A549 (cell line): ENCODE results near the gene DECR2.

Experiments
- CHD4 ChIP-seq: fragments of 200-600 bp; sonication (generic); IDR thresholded peaks from 2 replicates; pipeline ENCODE4 v1.6.1; 2016; ENCODE audit warnings: antibody characterized with exemption, mild to moderate bottlenecking, borderline replicate concordance
- ESRRA ChIP-seq: fragments of 150-350 bp; IDR thresholded peaks from 2 replicates; pipeline ENCODE4 v1.6.1; 2014; ENCODE audit warnings: mild to moderate bottlenecking, low read length, borderline replicate concordance
- JUNB ChIP-seq: fragments of >200 bp; sonication (Bioruptor Twin); formaldehyde crosslinking; IDR thresholded peaks from 2 replicates; pipeline ENCODE4 v1.6.1; 2016
- MAZ ChIP-seq: fragments of 150-350 bp; IDR thresholded peaks from 2 replicates; pipeline ENCODE4 v1.6.1; 2014; ENCODE audit warnings: antibody characterized with exemption, low read depth, low read length, borderline replicate concordance
- POLR2A ChIP-seq: IDR thresholded peaks from 2 replicates; pipeline ENCODE4 v1.6.1; 2012; ENCODE audit warnings: mild to moderate bottlenecking, low read length
- RARB ChIP-seq: fragments of 250-450 bp; sonication (Bioruptor Pico); IDR thresholded peaks from 2 replicates; pipeline ENCODE4 v1.8.0; 2021; ENCODE audit warnings: mild to moderate bottlenecking, moderate library complexity
- RNF2 ChIP-seq: fragments of 200-600 bp; sonication (generic); IDR thresholded peaks from 2 replicates; pipeline ENCODE4 v1.6.1; 2016; ENCODE audit warnings: low read depth, mild to moderate bottlenecking, antibody characterized with exemption, moderate library complexity, borderline replicate concordance
- TF ChIP-seq, protein P1 (sequence below): fragments of >200 bp; sonication (Bioruptor Twin); formaldehyde crosslinking; IDR thresholded peaks from 3 replicates; pipeline ENCODE4 v1.5.1; 2016
- TF ChIP-seq, protein P2 (sequence below): fragments of 450-650 bp; IDR thresholded peaks from 2 replicates; pipeline ENCODE4 v1.6.1; 2014; ENCODE audit warnings: antibody characterized with exemption

DNA sequence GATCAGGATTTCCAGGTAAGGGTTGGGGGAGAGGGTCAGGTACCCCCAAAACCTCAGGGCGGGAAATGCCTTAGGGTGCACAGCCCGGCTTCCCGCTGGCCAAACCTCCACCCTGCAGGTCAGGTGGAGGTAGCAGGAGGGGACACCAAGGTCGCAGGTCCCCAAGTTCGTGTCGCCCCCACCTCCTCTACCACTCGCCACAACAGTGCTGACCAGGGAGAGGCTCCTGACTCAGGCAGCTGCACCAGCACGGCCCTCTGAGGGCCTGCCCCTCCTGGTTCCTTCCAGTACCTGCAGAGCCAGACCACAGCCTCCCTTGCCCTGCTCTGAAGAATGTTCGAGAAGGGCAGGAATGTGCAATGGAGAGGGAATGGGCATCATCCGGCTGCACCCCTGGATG is 35.2 kb upstream of the DECR2 start:
- TF ChIP-seq, protein P1, sequence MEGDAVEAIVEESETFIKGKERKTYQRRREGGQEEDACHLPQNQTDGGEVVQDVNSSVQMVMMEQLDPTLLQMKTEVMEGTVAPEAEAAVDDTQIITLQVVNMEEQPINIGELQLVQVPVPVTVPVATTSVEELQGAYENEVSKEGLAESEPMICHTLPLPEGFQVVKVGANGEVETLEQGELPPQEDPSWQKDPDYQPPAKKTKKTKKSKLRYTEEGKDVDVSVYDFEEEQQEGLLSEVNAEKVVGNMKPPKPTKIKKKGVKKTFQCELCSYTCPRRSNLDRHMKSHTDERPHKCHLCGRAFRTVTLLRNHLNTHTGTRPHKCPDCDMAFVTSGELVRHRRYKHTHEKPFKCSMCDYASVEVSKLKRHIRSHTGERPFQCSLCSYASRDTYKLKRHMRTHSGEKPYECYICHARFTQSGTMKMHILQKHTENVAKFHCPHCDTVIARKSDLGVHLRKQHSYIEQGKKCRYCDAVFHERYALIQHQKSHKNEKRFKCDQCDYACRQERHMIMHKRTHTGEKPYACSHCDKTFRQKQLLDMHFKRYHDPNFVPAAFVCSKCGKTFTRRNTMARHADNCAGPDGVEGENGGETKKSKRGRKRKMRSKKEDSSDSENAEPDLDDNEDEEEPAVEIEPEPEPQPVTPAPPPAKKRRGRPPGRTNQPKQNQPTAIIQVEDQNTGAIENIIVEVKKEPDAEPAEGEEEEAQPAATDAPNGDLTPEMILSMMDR: no peak
- TF ChIP-seq MAZ: no peak
- TF ChIP-seq JUNB: no peak
- no peak for TF ChIP-seq RNF2
- TF ChIP-seq, protein P2, sequence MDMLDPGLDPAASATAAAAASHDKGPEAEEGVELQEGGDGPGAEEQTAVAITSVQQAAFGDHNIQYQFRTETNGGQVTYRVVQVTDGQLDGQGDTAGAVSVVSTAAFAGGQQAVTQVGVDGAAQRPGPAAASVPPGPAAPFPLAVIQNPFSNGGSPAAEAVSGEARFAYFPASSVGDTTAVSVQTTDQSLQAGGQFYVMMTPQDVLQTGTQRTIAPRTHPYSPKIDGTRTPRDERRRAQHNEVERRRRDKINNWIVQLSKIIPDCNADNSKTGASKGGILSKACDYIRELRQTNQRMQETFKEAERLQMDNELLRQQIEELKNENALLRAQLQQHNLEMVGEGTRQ: no peak
- TF ChIP-seq ESRRA: no peak
- TF ChIP-seq POLR2A: no peak
- no peak for TF ChIP-seq CHD4
- no peak for TF ChIP-seq RARB (CRISPR knock-in tag)
